ENCODE results near the gene PLXNA3.
"Not testable (repeated sequence)": the region's sequence is repeated elsewhere in the genome, so short reads cannot be mapped to it uniquely, and the experiment has no call there.

PLXNA3 gene

GRCh38 chrX:154495472-154495922, 37.4 kb downstream of the PLXNA3 start:
- in situ Hi-C loops (cut with MboI; ENCODE audit: low sequenced_read_pairs), result no loop called here

GRCh38 chrX:154496591-154497137, 38.6 kb downstream of the PLXNA3 start:
- in situ Hi-C loops (cut with MboI; ENCODE audit: low sequenced_read_pairs), result not testable (repeated sequence)

DNA sequence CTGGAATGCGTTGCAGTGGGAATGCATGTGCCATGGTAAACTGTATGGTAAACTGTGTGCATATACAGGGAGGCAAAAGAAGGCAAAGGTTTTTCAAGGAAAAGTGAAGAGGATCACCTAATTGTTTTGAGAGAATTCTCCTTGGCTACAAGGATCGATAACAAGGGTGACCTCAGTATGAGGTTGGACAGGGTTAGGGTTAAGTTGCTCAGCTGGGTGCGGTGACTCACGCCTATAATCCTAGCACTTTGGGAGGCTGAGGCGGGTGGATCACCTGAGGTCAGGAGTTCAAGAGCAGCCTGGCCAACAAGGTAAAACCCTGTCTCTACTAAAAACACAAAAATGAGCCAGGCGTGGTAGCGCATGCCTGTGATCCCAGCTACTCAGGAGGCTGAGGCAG, 43.3 kb downstream of the PLXNA3 start:
- in situ Hi-C loops (cut with MboI; ENCODE audit: low sequenced_read_pairs), result not testable (repeated sequence)

GRCh38 chrX:154502098-154502497, 44.0 kb downstream of the PLXNA3 start:
- in situ Hi-C loops (cut with MboI; ENCODE audit: low sequenced_read_pairs), result no loop called here

DNA sequence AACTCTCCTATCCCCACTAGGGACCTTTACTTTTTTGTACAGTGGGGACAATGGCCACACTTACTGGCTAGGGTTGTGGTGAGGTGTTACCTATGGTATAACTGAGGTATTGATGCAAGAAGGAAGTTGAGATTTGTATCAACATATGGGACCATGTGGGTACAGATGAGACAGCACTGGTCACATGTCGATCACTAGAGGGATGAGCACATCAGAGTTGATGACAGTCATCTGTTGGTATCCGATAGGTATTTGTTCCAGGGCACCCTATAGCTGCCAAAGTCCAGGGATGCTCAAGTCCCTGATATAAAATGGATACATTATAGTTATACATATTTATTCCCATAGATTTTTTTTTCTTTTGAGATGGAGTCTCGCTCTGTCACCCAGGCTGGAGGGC, 44.9 kb downstream of the PLXNA3 start:
- in situ Hi-C loops (cut with MboI; ENCODE audit: low sequenced_read_pairs), result no loop called here

DNA sequence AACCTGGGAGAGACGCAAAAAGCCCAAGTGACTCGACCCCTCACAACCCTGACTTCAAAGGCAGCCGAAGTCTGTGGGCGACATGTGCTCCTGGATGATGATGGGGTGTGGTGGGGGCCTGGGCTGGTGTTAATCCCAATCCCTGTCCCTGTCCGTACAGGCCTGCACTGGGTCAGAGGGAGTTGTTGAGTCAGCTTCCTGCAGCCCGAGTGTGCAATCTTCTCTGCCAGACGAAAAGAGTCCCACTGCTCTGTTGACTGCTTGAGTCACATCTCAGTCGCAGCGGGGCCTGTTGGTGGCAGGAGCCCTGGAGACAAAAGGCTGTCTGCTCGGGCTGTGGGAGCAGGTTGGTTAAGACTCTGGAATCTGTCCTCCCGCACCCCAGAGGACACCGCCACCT, 47.7 kb downstream of the PLXNA3 start:
- in situ Hi-C loops (cut with MboI; ENCODE audit: low sequenced_read_pairs), result no loop called here

DNA sequence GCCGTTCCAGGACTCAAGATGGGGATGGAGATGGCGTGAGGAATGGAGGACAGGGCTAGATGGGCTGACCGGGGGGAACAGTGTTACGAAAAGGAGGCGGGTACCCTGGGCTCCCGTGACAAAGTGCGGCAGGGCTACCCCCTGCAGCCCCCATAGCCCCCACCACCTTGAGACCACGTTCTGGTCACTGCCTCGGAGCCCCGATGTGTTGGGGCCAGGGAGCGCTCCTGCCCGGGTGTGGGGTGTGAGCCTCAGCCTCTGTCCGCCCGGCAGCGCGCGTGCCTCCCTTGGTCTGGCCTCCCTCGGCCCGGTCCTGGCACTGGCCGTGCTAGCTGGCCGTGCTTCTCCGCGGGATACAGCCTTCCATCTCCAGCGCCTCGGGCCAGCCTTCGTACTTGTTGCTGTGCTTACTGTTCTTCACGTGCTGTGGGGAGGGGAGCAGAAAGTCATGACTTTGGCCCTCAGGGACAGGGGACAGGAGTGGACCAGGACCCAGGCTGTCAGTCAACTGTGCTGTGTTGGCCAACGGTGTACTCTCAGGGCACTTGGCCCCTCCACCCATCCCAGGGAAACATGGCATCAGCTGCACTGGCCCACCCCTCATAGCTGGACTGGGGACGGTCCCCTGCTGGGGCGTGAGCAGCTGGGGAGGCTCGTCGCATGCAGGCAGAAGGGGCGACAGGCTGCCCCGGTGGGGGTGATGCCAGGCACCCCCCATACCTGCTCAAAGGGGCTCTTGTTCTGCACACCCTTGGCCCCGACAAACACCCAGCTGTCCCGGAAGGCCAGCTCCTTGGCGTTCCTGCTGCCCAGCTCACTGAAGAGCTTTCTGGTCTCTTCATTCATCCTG, 48.6 kb downstream of the PLXNA3 start:
- in situ Hi-C loops (cut with MboI; ENCODE audit: low sequenced_read_pairs), result no loop called here

GRCh38 chrX:154507673-154508383, 49.7 kb downstream of the PLXNA3 start:
- in situ Hi-C loops (cut with MboI; ENCODE audit: low sequenced_read_pairs), result no loop called here

DNA sequence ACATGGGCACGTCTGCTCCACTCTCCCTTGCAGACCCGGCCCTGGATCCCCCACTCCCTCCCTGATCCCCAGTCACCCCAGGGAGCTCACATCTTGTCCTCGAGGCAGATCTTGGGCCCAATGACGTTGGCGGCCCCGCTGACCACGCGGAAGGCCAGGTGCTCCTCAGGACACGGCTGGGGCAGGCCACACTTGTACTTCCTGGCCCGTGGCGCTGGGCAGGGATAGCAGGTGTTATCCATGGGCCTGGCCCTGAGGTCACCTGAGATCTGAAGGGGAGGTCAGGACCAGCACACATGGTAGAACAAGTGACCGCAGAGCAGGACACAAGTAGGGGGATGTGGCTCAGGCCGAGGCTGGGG, 50.3 kb downstream of the PLXNA3 start:
- in situ Hi-C loops (cut with MboI; ENCODE audit: low sequenced_read_pairs), result no loop called here

- in situ Hi-C loops (cut with MboI; ENCODE audit: low sequenced_read_pairs), result no loop called here
These were observed 51.4 kb downstream of the PLXNA3 start for GRCh38 chrX:154509455-154509854.

- in situ Hi-C loops (cut with MboI; ENCODE audit: low sequenced_read_pairs), result no loop called here
These were observed 53.7 kb downstream of the PLXNA3 start for GRCh38 chrX:154511761-154512160.

DNA sequence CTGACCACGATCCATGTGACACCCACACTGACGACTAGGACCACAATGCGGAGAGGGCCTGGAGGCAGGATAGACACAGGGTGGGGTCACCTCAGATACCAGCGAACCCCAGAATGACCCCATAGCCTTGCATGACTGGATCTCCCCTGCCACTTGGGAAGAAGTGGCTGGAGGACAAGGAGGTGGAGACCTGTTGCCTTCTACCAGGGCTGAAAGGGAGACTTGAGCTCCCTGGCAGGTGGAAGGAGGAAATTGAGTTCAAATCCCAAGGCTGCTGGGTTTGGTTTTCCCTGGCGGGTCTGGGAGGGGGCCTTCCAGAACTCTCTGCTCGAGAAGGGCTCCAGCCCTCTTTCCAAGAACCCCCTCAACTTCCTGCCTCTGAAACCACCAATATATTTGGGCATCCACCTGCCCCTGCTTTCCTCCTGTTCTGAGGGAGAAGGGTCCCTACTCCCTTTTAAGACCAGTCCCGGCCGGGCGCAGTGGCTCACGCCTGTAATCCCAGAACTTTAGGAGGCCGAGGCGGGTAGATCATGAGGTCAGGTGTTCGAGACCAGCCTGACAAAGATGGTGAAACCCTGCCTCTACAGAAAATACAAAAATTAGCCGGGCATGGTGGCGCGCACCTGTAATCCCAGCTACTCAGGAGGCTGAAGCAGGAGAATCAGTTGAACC, 54.9 kb downstream of the PLXNA3 start:
- in situ Hi-C loops (cut with MboI; ENCODE audit: low sequenced_read_pairs), result no loop called here

DNA sequence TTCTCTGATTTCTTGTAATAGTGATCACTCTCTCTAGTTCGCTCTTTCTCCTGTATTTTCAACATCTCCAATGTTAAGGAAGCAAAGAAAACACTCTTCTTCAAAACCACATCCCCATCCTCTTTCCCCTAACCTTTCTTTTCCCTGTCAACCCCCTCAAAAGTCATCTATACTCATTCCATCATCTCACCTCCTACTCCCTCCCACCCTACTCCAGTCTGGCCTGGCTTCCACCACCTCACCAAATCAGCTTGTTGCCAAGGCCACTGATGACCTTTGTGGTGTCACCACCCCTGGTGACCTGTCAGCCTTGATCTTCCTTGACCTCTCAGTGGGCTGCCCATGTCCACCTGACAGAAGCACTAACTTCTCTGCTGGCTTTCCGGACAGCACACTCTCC, 55.6 kb downstream of the PLXNA3 start:
- in situ Hi-C loops (cut with MboI; ENCODE audit: low sequenced_read_pairs), result no loop called here

DNA sequence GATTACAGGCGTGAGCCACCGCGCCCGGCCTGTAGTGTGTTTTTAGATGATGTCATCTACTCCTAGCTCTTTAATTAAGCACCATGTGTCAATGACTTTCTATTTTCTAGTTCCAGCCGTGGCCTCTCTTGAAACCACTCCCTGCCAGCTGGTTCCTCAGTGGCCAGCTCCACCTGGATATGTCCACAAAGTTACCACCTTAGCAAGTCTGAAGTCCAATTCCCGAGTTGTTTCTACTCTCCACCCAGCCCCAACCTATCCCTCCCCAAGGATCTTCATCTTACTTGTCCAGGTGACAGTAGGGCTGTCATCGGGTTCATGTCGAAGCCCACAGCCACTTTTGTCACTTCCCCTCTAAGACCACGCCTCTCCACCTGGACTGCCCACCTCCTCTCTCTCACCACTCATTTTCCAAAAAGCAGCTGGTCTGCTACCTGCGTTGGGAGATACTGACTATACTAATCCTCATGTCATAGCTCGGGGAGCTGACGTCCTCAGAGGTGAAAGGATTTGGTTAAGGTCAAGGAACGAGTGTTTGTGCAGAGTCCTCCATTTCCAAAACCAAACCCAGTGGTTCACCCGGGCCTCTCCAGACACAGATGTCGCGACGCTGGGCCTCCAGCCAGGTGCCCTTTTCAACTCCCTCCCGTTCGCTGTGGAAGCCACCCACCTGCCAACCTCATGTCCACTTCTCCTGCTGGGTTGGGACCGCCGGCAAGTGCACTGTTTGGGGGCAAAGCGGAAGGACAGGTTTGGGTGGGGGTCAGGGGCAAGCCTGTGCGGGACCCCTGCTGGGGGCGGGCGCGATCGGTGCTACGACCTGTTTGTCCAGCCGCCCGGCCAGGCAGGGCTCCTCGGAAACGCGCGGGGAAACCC, 57.2 kb downstream of the PLXNA3 start:
- in situ Hi-C loops (cut with MboI; ENCODE audit: low sequenced_read_pairs), result no loop called here

DNA sequence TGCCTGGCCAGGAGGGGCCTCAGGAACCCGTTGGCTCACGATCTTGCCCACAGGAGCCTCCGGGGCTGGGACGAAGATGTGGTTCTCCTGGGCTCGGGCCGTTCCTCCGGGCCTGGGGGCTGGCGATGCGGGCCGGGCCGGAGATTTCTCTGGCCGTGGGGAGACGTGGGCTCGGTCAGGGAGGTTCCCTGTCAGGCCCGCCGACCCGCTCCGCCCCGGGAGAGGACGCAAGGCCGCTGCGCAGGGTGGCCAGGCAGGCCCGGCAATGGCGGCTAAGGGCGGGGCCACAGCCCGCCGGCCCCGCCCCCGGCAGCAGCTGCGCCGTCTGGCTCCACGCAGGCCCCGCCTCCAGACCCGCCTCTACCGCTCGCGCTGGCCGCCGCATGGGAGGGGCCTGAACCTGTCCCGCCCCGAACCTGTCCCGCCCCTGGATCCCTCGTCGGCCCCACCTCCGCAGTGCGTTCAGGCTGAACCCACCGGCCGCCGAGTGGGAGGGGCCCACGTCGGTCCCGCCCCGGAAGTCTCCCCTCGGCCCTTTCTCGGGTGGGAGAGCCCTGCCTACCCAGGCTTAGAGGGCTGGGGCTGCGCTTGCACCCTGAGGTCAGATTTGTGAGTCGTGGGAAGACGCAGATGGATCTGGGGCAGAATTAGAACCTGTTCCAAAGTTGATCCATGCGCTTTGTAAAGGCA, 58.0 kb downstream of the PLXNA3 start, which contains the start of gene FAM3A:
Gene FAM3A (minus strand): TSS at position 267 of the 690 bp plus-strand sequence. CDS start 460 bp downstream, outside the sequence.
- in situ Hi-C loops (cut with MboI; ENCODE audit: low sequenced_read_pairs), result no loop called here

DNA sequence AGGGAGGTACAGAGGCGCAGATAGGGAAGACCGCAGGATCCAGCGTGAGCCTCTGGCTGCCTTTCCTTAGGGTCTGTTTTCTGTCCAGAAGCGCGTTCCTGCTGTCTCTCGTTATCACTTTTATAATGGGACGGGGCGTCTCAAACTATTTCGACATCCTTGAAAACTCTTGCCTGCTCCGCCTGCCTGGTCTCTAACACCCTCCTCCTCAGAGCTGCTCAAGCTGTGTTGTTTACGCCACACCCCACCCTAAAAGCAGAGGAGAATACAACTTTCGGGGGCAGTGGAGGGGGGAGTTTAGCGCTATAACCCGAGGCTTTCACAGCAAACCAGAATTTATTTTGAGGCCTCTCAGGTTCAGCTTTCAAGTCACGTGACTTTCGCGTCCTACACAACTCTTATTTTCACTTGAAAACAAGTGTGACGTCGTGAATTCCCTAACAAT, 58.6 kb downstream of the PLXNA3 start:
- in situ Hi-C loops (cut with MboI; ENCODE audit: low sequenced_read_pairs), result no loop called here

GRCh38 chrX:154517101-154517781, 59.2 kb downstream of the PLXNA3 start:
- in situ Hi-C loops (cut with MboI; ENCODE audit: low sequenced_read_pairs), result no loop called here

GRCh38 chrX:154519389-154519788, 61.3 kb downstream of the PLXNA3 start:
- in situ Hi-C loops (cut with MboI; ENCODE audit: low sequenced_read_pairs), result no loop called here

Measured in HL-60/S4 treated with phorbol 12-myristate 13-acetate at 8.2 ng/mL for 4 days and 3 days (cell line).